ENCODE results near the gene GLI1.

Gene GLI1

GRCh38 chr12:57483466-57483865, 23.9 kb downstream of the GLI1 start:
- TF ChIP-seq CTCF (IDR thresholded peaks at IDR 0.05; ENCODE audit: control insufficient read depth, extremely low read depth, insufficient read depth): no peak
- no peak for DNase-seq (ENCODE audit: low read depth)
- H3K4me3 ChIP-seq (ENCODE audit: low read depth, low read length): no peak overlapping the region

- DNase-seq (ENCODE audit: low read depth): no peak
- H3K4me3 ChIP-seq (ENCODE audit: low read depth, low read length): no peak overlapping the region
- no peak for TF ChIP-seq CTCF (IDR thresholded peaks at IDR 0.05; ENCODE audit: control insufficient read depth, extremely low read depth, insufficient read depth)
Observed at GRCh38 chr12:57485695-57486094, 26.1 kb downstream of the GLI1 start.

GRCh38 chr12:57487055-57487596, 27.5 kb downstream of the GLI1 start:
- no peak for DNase-seq (ENCODE audit: low read depth)
- H3K4me3 ChIP-seq (ENCODE audit: low read depth, low read length): peak overlapping the region; percentile 98; the same call in 1 of the 2 replicates
- no peak for TF ChIP-seq CTCF (IDR thresholded peaks at IDR 0.05; ENCODE audit: control insufficient read depth, extremely low read depth, insufficient read depth)

GRCh38 chr12:57487597-57488401, 28.2 kb downstream of the GLI1 start, which contains the start of gene MARS1:
Gene MARS1, plus strand, starts transcription at chr12:57488068. Its CDS starts 23 bp downstream, at chr12:57488091.
- peak; percentile 38 for TF ChIP-seq CTCF (IDR thresholded peaks at IDR 0.05; ENCODE audit: control insufficient read depth, extremely low read depth, insufficient read depth)
- H3K4me3 ChIP-seq (ENCODE audit: low read depth, low read length): peak within 1 kb of the TSS; percentile 98

GRCh38 chr12:57488402-57489156, 29.0 kb downstream of the GLI1 start:
- no peak for TF ChIP-seq CTCF (IDR thresholded peaks at IDR 0.05; ENCODE audit: control insufficient read depth, extremely low read depth, insufficient read depth)
- H3K4me3 ChIP-seq (ENCODE audit: low read depth, low read length): peak overlapping the region; percentile 98
- no peak for DNase-seq (ENCODE audit: low read depth)

More at GRCh38 chr12:57487597-57488401, 28.2 kb downstream of the GLI1 start, which contains the start of gene MARS1:
- DNase-seq (ENCODE audit: low read depth): peak; percentile 96

GRCh38 chr12:57489157-57489641, 29.6 kb downstream of the GLI1 start:
- no peak for TF ChIP-seq CTCF (IDR thresholded peaks at IDR 0.05; ENCODE audit: control insufficient read depth, extremely low read depth, insufficient read depth)
- DNase-seq (ENCODE audit: low read depth): no peak
- peak overlapping the region; percentile 98 for H3K4me3 ChIP-seq (ENCODE audit: low read depth, low read length)

Measured in LNCaP clone FGC (cell line).